OCI-LY3 (cell line): ENCODE data around the gene HIPK2.

Experiments
- CTCF ChIP-seq: fragments of 200-600, 300-600 bp; sonication (generic); IDR thresholded peaks from 2 replicates; pipeline ENCODE4 v1.5.1; 2014; ENCODE audit warnings: antibody characterized with exemption, low read length, low read depth
- EZH2phosphoT487 ChIP-seq: fragments of 200-600 bp; shearing (Covaris generic); IDR thresholded peaks from 2 replicates; pipeline ENCODE4 v1.6.1; 2018; ENCODE audit warnings: antibody characterized with exemption, mixed run types, low read depth

- TF ChIP-seq CTCF (no peak), EZH2phosphoT487 (no peak)
These were observed 254.4 kb downstream of the HIPK2 start, which contains the start of gene CLEC2L for GRCh38 chr7:139523199-139523941.
